Nephron (organoid): ENCODE results near the gene CHCHD6.

Experiments
- H3K27ac Mint-ChIP-seq, 3 experiments: 2 replicates each; pipeline ENCODE4 v1.8.0; 2020; ENCODE audit warnings: mixed read lengths in 3 of 3, mild to moderate bottlenecking in 2 of 3, moderate library complexity in 1 of 3
- H3K27me3 Mint-ChIP-seq: 2 replicates; pipeline ENCODE4 v1.8.0; 2021; ENCODE audit warnings: low read depth, mild to moderate bottlenecking, moderate library complexity, mixed read lengths
- H3K36me3 Mint-ChIP-seq: 2 replicates; pipeline ENCODE4 v1.8.0; 2020; ENCODE audit warnings: low read depth, mixed read lengths
- H3K4me1 Mint-ChIP-seq: 2 replicates; pipeline ENCODE4 v1.8.0; 2020; ENCODE audit warnings: mixed read lengths
- H3K4me3 Mint-ChIP-seq, 3 experiments: 2 replicates each; pipeline ENCODE4 v1.8.0; 2020; ENCODE audit warnings: mild to moderate bottlenecking in 3 of 3, mixed read lengths in 3 of 3, moderate library complexity in 2 of 3
- H3K9me3 Mint-ChIP-seq: 2 replicates; pipeline ENCODE4 v1.8.0; 2020; ENCODE audit warnings: mixed read lengths
- CTCF ChIP-seq, 3 experiments: fragments of 200-600 bp; sonication (generic); IDR thresholded peaks; one replicate each; pipeline ENCODE4 v1.5.0; 2021; ENCODE audit warnings: antibody characterized with exemption in 3 of 3; ENCODE audit not compliant: unreplicated experiment in 3 of 3

The CHCHD6 gene

GRCh38 chr3:126930936-126931600 is 227.0 kb downstream of the CHCHD6 start:
- no peak for TF ChIP-seq CTCF (IDR thresholded peaks at IDR 0.05; ENCODE audit: unreplicated experiment in 3 of 3)
- peaks cover 22% of the 10 kb centered on the region for H3K4me1 Mint-ChIP-seq

GRCh38 chr3:126931806-126932187 is 227.8 kb downstream of the CHCHD6 start:
- H3K4me1 Mint-ChIP-seq, result peaks cover 15% of the 10 kb centered on the region
- no peak overlapping the region for H3K27ac Mint-ChIP-seq
- peaks cover 17% of the 10 kb centered on the region for H3K27me3 Mint-ChIP-seq
- H3K9me3 Mint-ChIP-seq, result no peaks in the 10 kb centered on the region
- no peaks in the 10 kb centered on the region for H3K36me3 Mint-ChIP-seq
- TF ChIP-seq CTCF (IDR thresholded peaks at IDR 0.05; ENCODE audit: unreplicated experiment in 3 of 3), result no peak
- no peak overlapping the region for H3K4me3 Mint-ChIP-seq

More at GRCh38 chr3:126930936-126931600, 227.0 kb downstream of the CHCHD6 start:
- no peaks in the 10 kb centered on the region for H3K9me3 Mint-ChIP-seq
- no peaks in the 10 kb centered on the region for H3K36me3 Mint-ChIP-seq
- H3K27ac Mint-ChIP-seq, result no peak overlapping the region
- H3K4me3 Mint-ChIP-seq, result no peak overlapping the region
- peaks cover 17% of the 10 kb centered on the region for H3K27me3 Mint-ChIP-seq

- TF ChIP-seq CTCF (IDR thresholded peaks at IDR 0.05; ENCODE audit: unreplicated experiment in 3 of 3), result no peak
- H3K27ac Mint-ChIP-seq, result no peak overlapping the region
- H3K4me3 Mint-ChIP-seq, result no peak overlapping the region
- H3K27me3 Mint-ChIP-seq, result peaks cover 17% of the 10 kb centered on the region
- no peaks in the 10 kb centered on the region for H3K36me3 Mint-ChIP-seq
- H3K4me1 Mint-ChIP-seq, result peaks cover 14% of the 10 kb centered on the region
- no peaks in the 10 kb centered on the region for H3K9me3 Mint-ChIP-seq
Observed at GRCh38 chr3:126932188-126932931, 228.3 kb downstream of the CHCHD6 start.

GRCh38 chr3:126934031-126934531 is 230.0 kb downstream of the CHCHD6 start:
- Mint-ChIP-seq H3K9me3 (no peaks in the 10 kb centered on the region), H3K36me3 (no peaks in the 10 kb centered on the region), H3K27ac (peak overlapping the region in 1 of 3 experiments; percentile 19), H3K4me3 (no peak overlapping the region), H3K4me1 (peaks cover 27% of the 10 kb centered on the region), H3K27me3 (peaks cover 17% of the 10 kb centered on the region)
- TF ChIP-seq CTCF (IDR thresholded peaks at IDR 0.05; ENCODE audit: unreplicated experiment in 3 of 3), result no peak

GRCh38 chr3:126934991-126935390 is 231.0 kb downstream of the CHCHD6 start:
- Mint-ChIP-seq H3K4me3 (no peak overlapping the region), H3K27me3 (peaks cover 14% of the 10 kb centered on the region), H3K36me3 (no peaks in the 10 kb centered on the region), H3K27ac (no peak overlapping the region), H3K9me3 (no peaks in the 10 kb centered on the region), H3K4me1 (peaks cover 36% of the 10 kb centered on the region)
- no peak for TF ChIP-seq CTCF (IDR thresholded peaks at IDR 0.05; ENCODE audit: unreplicated experiment in 3 of 3)
